HepG2 (cell line): ENCODE results near the gene GZF1. TPM values are rescaled to one million over a fixed set of nuclear protein-coding genes. Genes with fewer than 3 reads are reported as not detected.
A peak's percentile ranks its signal among the peaks of the same experiment; 100 is the strongest.

Experiments used
- ATAC-seq: fragments of 200-7000 bp; cut with Tn5 transposase; 3 replicates; pipeline ENCODE4 v1.9.1; 2020; ENCODE audit warnings: mild to moderate bottlenecking, moderate library complexity
- BruUV-seq: library from RNA; stranded (reverse); fragments of 400-500 nt; replicated peaks from 2 replicates; lab custom pipeline; 2021; lab: Mats Ljungman, UMichigan
- CTCF ChIA-PET: fragments of 300-600 bp; formaldehyde crosslinking; extraction: SDS; loops from one replicate; lab custom pipeline; 2021; ENCODE audit warnings: low total read pairs, inconsistent platforms, low intra/inter-chr PET ratio; lab: Yijun Ruan, JAX
- POLR2A ChIA-PET: fragments of 350-600 bp; sonication (Branson Sonifier 250); formaldehyde crosslinking; loops from one replicate; lab custom pipeline; 2020; ENCODE audit warnings: antibody characterized with exemption, inconsistent platforms; lab: Yijun Ruan, JAX
- DNase-seq: peaks from one replicate; pipeline ENCODE4 v3.0.0-alpha.2; 2015; ENCODE audit warnings: low spot score
- FAIRE-seq: peaks from 3 replicates; lab custom pipeline; 2011; peaks lifted over from hg19 to GRCh38; lab: Jason Lieb, UNC
- H2AFZ ChIP-seq: one replicate; pipeline ENCODE4 v1.6.1; 2011; ENCODE audit warnings: low read length, inconsistent platforms
- H3K27ac ChIP-seq: fragments of 300-600 bp; 3 replicates; pipeline ENCODE4 v1.8.0; 2011; ENCODE audit warnings: mixed run types, mild to moderate bottlenecking, mixed read lengths, low read length, inconsistent platforms; ENCODE audit not compliant: insufficient read depth; ENCODE audit errors: extremely low read length
- H3K27me3 ChIP-seq, 2 experiments: fragments of 200-600 bp in 1 of 2; 2 replicates in 1 of 2; 3 replicates in 1 of 2; pipeline versions ENCODE4 v1.6.0 to v1.8.0; 2011; ENCODE audit warnings: low read length in 2 of 2, mild to moderate bottlenecking in 2 of 2, moderate library complexity in 2 of 2, inconsistent platforms in 1 of 2; ENCODE audit not compliant: insufficient read depth in 2 of 2, control insufficient read depth in 1 of 2
- H3K36me3 ChIP-seq, 2 experiments: fragments of 200-600 bp in 1 of 2; replicated peaks in 1 of 2; 2 replicates in 1 of 2; 3 replicates in 1 of 2; pipeline versions ENCODE4 v1.5.1 to v1.8.0; 2011; ENCODE audit warnings: low read length in 2 of 2, inconsistent platforms in 1 of 2; ENCODE audit not compliant: insufficient read depth in 2 of 2, control insufficient read depth in 1 of 2
- H3K4me1 ChIP-seq: 2 replicates; pipeline ENCODE4 v1.5.1; 2012; ENCODE audit warnings: low read length, inconsistent platforms; ENCODE audit not compliant: insufficient read depth
- H3K4me2 ChIP-seq: 2 replicates; pipeline ENCODE4 v1.6.0; 2011; ENCODE audit warnings: low read depth, low read length, inconsistent platforms
- H3K4me3 ChIP-seq, 3 experiments: fragments of 200-600 bp in 1 of 3; sonication (generic), shearing (Covaris generic) in 1 of 3; replicated peaks in 1 of 3; 2 replicates each; pipeline ENCODE4 v1.5.1; 2011 to 2016; ENCODE audit warnings: low read length in 3 of 3, inconsistent platforms in 2 of 3, low read depth in 2 of 3, mild to moderate bottlenecking in 2 of 3, control low read depth in 1 of 3, mixed read lengths in 1 of 3; ENCODE audit not compliant: insufficient read depth in 1 of 3
- H3K79me2 ChIP-seq: one replicate; pipeline ENCODE4 v1.6.1; 2011; ENCODE audit warnings: low read length, inconsistent platforms; ENCODE audit not compliant: insufficient read depth
- H3K9ac ChIP-seq: 2 replicates; pipeline ENCODE4 v1.6.0; 2011; ENCODE audit warnings: mild to moderate bottlenecking, low read depth, low read length, inconsistent platforms; ENCODE audit not compliant: insufficient read depth
- H3K9me3 ChIP-seq: 2 replicates; pipeline ENCODE4 v1.5.1; 2012; ENCODE audit warnings: mild to moderate bottlenecking, low read length
- H4K20me1 ChIP-seq: 2 replicates; pipeline ENCODE4 v1.6.0; 2011; ENCODE audit warnings: inconsistent platforms, mild to moderate bottlenecking, low read length, moderate library complexity; ENCODE audit not compliant: insufficient read depth
- FLYWCH1 ChIP-seq: sonication (generic); formaldehyde crosslinking; IDR thresholded peaks from 2 replicates; pipeline ENCODE4 v1.8.1; 2023; ENCODE audit warnings: mild to moderate bottlenecking, missing genetic modification reagents
- KLF15 ChIP-seq: sonication (generic); formaldehyde crosslinking; IDR thresholded peaks from 2 replicates; pipeline ENCODE4 v1.8.1; 2023; ENCODE audit warnings: borderline replicate concordance, mild to moderate bottlenecking, inconsistent platforms, missing genetic modification reagents, mixed read lengths
- RARG ChIP-seq: sonication (generic); formaldehyde crosslinking; IDR thresholded peaks from 2 replicates; pipeline ENCODE4 v1.4.0; 2020; ENCODE audit warnings: low read depth, mild to moderate bottlenecking, missing genetic modification reagents
- RERE ChIP-seq: IDR thresholded peaks from 2 replicates; pipeline ENCODE4 v1.6.1; 2016; ENCODE audit warnings: low read depth, missing genetic modification reagents, missing compliant biosample characterization
- ZFP62 ChIP-seq: sonication (generic); formaldehyde crosslinking; IDR thresholded peaks from 2 replicates; pipeline ENCODE4 v1.4.0; 2020; ENCODE audit warnings: missing genetic modification reagents
- ZNF496 ChIP-seq: sonication (generic); formaldehyde crosslinking; IDR thresholded peaks from 2 replicates; pipeline ENCODE4 v1.8.1; 2023; ENCODE audit warnings: mild to moderate bottlenecking, moderate library complexity, missing genetic modification reagents; ENCODE audit not compliant: insufficient replicate concordance
- ZNF737 ChIP-seq: sonication (generic); formaldehyde crosslinking; IDR thresholded peaks from 2 replicates; pipeline ENCODE4 v1.5.0; 2020; ENCODE audit warnings: missing genetic modification reagents, mild to moderate bottlenecking, borderline replicate concordance
- ZNF816 ChIP-seq: sonication (generic); formaldehyde crosslinking; IDR thresholded peaks from 2 replicates; pipeline ENCODE4 v1.8.0; 2022; ENCODE audit warnings: missing genetic modification reagents, mild to moderate bottlenecking, borderline replicate concordance
- WGBS: methylation state at CpG from one replicate; pipeline ENCODE4 v1.1.6; 2017; ENCODE audit warnings: low lambda C conversion rate; 5-methylcytosine and 5-hydroxymethylcytosine counted together
- in situ Hi-C: cut with HindIII; loops from 2 replicates; pipeline ENCODE4 v1.10.0; 2017; ENCODE audit warnings: low pct_unique_long_range_greater_than_20kb; ENCODE audit not compliant: extremely low pct_ligation_motif_present
- intact Hi-C: fragments of 100-400 bp; cut with micrococcal nuclease; formaldehyde crosslinking; loops from one replicate; pipeline ENCODE4 v1.10.0; 2022; ENCODE audit not compliant: unreplicated experiment
- polyA plus RNA-seq, 8 experiments: library from polyadenylated mRNA; depleted of rRNA in 3 of 8; stranded (reverse) in 7 of 8; unstranded in 1 of 8; fragments of >200 nt; fragmentation: Illumina TruSeq in 4 of 8; extraction: Trizol in 4 of 8; gene quantifications; 2 replicates each; pipeline versions ENCODE4 v1.2.1 to v1.2.3, GENCODE V29; 2011 to 2016; ENCODE audit warnings: low read depth in 4 of 8, missing spikeins in 1 of 8, mixed read lengths in 1 of 8; ENCODE audit not compliant: insufficient read depth in 1 of 8
- total RNA-seq, 5 experiments: library from RNA; depleted of rRNA; stranded (reverse); fragments of >200 nt; fragmentation: Illumina TruSeq; extraction: Trizol; gene quantifications; 2 replicates each; pipeline ENCODE4 v1.2.3, GENCODE V29; 2016; ENCODE audit warnings: low read depth in 1 of 5

GZF1 gene
- total and polyA plus RNA-seq, 2 of the 13 experiments (the other 11 are each of a cell fraction or from before 2014, with no cell fraction given), result 16.9 to 26.0 TPM

- peaks cover 10 to 28% of the 10 kb centered on the region in 2 experiments for H3K36me3 ChIP-seq
- H2AFZ ChIP-seq, result no peak overlapping the region
- H3K27me3 ChIP-seq, result no peaks in the 10 kb centered on the region
- peaks cover 35% of the 10 kb centered on the region for H3K4me1 ChIP-seq
- intact Hi-C loops (no loop called here), in situ Hi-C loops (no loop called here)
- no peaks in the 10 kb centered on the region for H3K9me3 ChIP-seq
- H3K27ac ChIP-seq, result peak overlapping the region; percentile 1
- FAIRE-seq, result no peak
- no peak overlapping the region for H3K4me2 ChIP-seq
- ATAC-seq, result no peak
- ChIA-PET CTCF (no interaction called here), POLR2A (interaction anchor here (0.9 to 4.2 kb wide), 3 partner anchors 14 to 17 kb away, joined by 3 to 17 read pairs (median 5); partner anchors contain the start of gene NAPB)
- TF ChIP-seq KLF15 (no peak), FLYWCH1 (CRISPR knock-in tag) (no peak), RARG (CRISPR knock-in tag) (no peak), ZFP62 (CRISPR knock-in tag) (no peak), ZNF816 (CRISPR knock-in tag) (no peak), ZNF496 (CRISPR knock-in tag) (no peak), ZNF737 (no peak), RERE (CRISPR knock-in tag) (no peak)
- H3K79me2 ChIP-seq, result peaks cover 59% of the 10 kb centered on the region
- no peak for DNase-seq
- WGBS, result 92% methylated on average over 5 of the region's 5 CpGs
- no peak overlapping the region for H3K4me3 ChIP-seq
- peaks cover 29% of the 10 kb centered on the region for H4K20me1 ChIP-seq
- no TSS peak for BruUV-seq
- H3K9ac ChIP-seq, result no peak overlapping the region
These were observed 41.8 kb downstream of the GZF1 start for GRCh38 chr20:23403751-23404150.
